SKM-1 (cell line): ENCODE data around the gene AHNAK.

Source experiments
- DNase-seq: peaks from one replicate; lab custom pipeline; 2025; ENCODE audit not compliant: unreplicated experiment; lab: John Stamatoyannopoulos, UW

AHNAK gene

GRCh38 chr11:62498031-62498430 is 48.6 kb downstream of the AHNAK start:
- DNase-seq = no peak

- peak; percentile 3 for DNase-seq
Observed at GRCh38 chr11:62497132-62497801, 49.3 kb downstream of the AHNAK start.

GRCh38 chr11:62496676-62497075 is 49.9 kb downstream of the AHNAK start:
- no peak for DNase-seq

GRCh38 chr11:62494246-62494645 is 52.4 kb downstream of the AHNAK start:
- no peak for DNase-seq

GRCh38 chr11:62493801-62494200 is 52.8 kb downstream of the AHNAK start:
- no peak for DNase-seq

GRCh38 chr11:62492586-62492985 is 54.0 kb downstream of the AHNAK start:
- no peak for DNase-seq

GRCh38 chr11:62491571-62492329 is 54.9 kb downstream of the AHNAK start:
- no peak for DNase-seq

GRCh38 chr11:62489204-62489603 is 57.4 kb downstream of the AHNAK start:
- no peak for DNase-seq

GRCh38 chr11:62487738-62488551 is 58.7 kb downstream of the AHNAK start:
- DNase-seq = no peak

GRCh38 chr11:62487136-62487535 is 59.5 kb downstream of the AHNAK start:
- DNase-seq = no peak

- no peak for DNase-seq
Observed at GRCh38 chr11:62484352-62484751, 62.3 kb downstream of the AHNAK start.

GRCh38 chr11:62482753-62483152 is 63.9 kb downstream of the AHNAK start:
- DNase-seq = no peak

GRCh38 chr11:62479631-62480201 is 66.9 kb downstream of the AHNAK start:
- DNase-seq = no peak

- no peak for DNase-seq
Observed at GRCh38 chr11:62477927-62478326, 68.7 kb downstream of the AHNAK start.

GRCh38 chr11:62472063-62472884 is 74.3 kb downstream of the AHNAK start:
- no peak for DNase-seq

- no peak for DNase-seq
Observed at GRCh38 chr11:62471603-62472002, 75.0 kb downstream of the AHNAK start.

GRCh38 chr11:62468577-62468976 is 78.0 kb downstream of the AHNAK start:
- DNase-seq = no peak

GRCh38 chr11:62466444-62466843 is 80.2 kb downstream of the AHNAK start:
- DNase-seq = no peak

GRCh38 chr11:62464655-62465054 is 82.0 kb downstream of the AHNAK start:
- no peak for DNase-seq

- DNase-seq = no peak
Observed at GRCh38 chr11:62463121-62463542, 83.5 kb downstream of the AHNAK start.

GRCh38 chr11:62462508-62462892 is 84.1 kb downstream of the AHNAK start:
- no peak for DNase-seq
